T-helper 1 cell (primary cell): Measurements from ENCODE around the gene GRIN3B.

ENCODE experiments used
- DNase-seq, 5 donors: peaks; one replicate each; pipeline ENCODE4 v3.0.0-alpha.2; 2012 to 2020

The GRIN3B gene

GRCh38 chr19:1042689-1043511 is 42.7 kb downstream of the GRIN3B start:
- no peak for DNase-seq

- DNase-seq, result peak; percentile 57 to 73 (median 62)
Measured at GRCh38 chr19:1045247-1045603, 45.0 kb downstream of the GRIN3B start.

DNA sequence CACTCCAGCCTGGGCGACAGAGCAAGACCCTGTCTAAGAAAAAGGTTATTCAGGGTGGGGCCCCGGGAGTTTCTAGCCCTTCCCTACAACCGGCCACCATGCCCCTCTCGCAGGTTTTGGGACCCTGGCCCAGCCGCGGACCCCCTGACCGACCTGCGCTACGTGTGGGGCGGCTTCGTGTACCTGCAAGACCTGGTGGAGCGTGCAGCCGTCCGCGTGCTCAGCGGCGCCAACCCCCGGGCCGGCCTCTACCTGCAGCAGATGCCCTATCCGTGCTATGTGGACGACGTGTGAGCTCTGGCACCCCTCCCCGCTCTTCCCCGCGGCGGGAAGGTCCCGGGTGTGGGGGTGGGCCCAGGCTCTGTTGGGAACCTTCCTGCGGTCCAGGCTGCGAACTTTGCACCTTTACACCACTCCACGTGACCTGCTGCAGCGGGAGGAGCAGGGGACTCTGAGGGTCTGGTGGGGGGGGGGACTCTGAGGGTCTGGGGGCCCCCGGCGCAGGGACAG is 46.0 kb downstream of the GRIN3B start:
- no peak for DNase-seq

DNA sequence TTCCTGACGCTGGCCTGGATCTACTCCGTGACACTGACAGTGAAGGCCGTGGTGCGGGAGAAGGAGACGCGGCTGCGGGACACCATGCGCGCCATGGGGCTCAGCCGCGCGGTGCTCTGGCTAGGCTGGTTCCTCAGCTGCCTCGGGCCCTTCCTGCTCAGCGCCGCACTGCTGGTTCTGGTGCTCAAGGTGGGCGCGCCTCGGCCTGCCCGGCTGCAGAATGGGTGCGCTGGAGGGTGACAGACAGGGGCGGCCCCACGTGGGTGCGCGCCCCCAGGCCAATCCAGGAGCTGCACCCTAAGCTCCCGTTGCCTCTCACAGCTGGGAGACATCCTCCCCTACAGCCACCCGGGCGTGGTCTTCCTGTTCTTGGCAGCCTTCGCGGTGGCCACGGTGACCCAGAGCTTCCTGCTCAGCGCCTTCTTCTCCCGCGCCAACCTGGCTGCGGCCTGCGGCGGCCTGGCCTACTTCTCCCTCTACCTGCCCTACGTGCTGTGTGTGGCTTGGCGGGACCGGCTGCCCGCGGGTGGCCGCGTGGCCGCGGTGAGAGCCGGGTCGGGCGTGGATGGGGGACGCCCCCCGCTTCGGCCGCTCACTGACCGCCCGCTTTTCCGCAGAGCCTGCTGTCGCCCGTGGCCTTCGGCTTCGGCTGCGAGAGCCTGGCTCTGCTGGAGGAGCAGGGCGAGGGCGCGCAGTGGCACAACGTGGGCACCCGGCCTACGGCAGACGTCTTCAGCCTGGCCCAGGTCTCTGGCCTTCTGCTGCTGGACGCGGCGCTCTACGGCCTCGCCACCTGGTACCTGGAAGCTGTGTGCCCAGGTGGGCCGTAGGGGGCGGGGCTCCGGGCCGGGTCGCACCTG is 46.8 kb downstream of the GRIN3B start:
- no peak for DNase-seq

- no peak for DNase-seq
Measured at GRCh38 chr19:1047696-1048147, 47.5 kb downstream of the GRIN3B start.

GRCh38 chr19:1049106-1049505 is 48.9 kb downstream of the GRIN3B start:
- DNase-seq, result no peak

DNA sequence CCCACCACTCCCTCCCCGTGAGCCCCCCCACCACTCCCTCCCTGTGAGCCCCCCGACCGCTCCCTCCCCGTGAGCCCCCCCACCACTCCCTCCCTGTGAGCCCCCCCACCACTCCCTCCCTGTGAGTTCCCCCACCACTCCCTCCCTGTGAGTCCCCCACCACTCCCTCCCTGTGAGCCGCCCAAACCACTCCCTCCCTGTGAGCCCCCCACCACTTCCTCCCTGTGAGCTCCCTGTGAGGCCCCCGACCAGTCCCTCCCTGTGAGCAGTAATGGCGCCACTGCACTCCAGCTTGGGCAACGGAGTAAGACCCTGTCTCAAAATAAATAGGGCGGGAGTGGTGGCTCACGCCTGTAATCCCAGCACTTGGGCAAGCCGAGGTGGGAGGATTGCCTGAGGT is 49.6 kb downstream of the GRIN3B start:
- no peak for DNase-seq

- DNase-seq, result no peak
Measured at GRCh38 chr19:1050989-1051788, 51.0 kb downstream of the GRIN3B start.

- DNase-seq, result no peak
Measured at GRCh38 chr19:1051791-1052190, 51.6 kb downstream of the GRIN3B start.

DNA sequence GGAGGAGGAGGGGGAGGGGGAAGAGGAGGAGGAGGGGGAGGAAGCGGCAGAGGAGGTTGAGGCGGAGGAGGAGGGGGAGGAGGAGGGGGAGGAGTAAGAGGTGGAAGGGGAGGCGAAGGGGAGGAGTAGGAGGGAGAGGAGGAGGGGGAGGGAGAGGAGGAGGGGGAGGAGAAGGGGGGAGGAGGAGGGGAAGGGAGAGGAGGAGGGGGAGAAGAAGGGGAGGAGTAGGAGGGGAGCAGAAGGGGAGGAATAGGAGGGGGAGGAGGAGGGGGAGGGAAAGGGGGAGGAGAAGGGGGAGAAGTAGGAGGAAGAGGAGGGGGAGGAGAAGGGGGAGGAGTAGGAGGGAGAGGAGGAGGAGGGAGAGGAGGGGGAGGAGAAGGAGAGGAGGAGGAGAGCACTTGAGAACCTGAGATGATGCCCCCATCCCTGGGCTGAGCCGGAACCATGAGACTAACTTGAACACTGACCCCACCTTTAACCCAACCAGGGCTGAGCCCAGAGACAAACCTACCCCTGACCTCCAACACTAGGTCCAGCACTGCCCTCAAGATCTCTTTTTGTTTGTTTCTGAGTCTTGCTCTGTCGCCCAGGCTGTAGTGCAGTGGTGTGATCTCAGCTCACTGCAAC is 52.2 kb downstream of the GRIN3B start:
- DNase-seq, result no peak

- DNase-seq, result no peak
Measured at GRCh38 chr19:1053176-1054101, 53.2 kb downstream of the GRIN3B start.

GRCh38 chr19:1054102-1055027 is 54.1 kb downstream of the GRIN3B start:
- no peak for DNase-seq

- DNase-seq, result no peak
Measured at GRCh38 chr19:1055028-1055425, 54.8 kb downstream of the GRIN3B start.

DNA sequence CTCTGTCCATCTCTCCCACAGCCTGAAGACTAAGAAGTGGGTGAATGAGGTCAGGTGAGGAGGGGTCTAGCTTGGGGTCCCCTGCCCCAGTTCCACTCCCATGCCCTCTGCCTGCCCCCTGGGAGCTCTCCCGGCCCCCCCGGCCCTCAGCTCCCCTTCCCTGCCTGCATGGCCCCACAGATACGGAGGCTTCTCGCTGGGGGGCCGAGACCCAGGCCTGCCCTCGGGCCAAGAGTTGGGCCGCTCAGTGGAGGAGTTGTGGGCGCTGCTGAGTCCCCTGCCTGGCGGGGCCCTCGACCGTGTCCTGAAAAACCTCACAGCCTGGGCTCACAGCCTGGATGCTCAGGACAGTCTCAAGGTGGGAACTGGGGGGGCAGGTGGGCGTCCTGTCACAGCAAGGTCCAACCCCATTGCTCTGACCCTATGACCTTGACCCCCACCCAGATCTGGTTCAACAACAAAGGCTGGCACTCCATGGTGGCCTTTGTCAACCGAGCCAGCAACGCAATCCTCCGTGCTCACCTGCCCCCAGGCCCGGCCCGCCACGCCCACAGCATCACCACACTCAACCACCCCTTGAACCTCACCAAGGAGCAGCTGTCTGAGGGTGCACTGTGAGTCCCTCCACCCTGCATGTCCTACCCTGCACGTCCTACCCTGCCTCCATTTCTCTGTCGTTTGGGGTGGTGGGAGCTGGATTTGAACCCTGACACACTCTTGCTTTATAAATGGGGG is 55.8 kb downstream of the GRIN3B start:
- DNase-seq, result no peak

- peak in 1 of 5 donors; percentile 67 for DNase-seq
Measured at GRCh38 chr19:1057176-1057855, 57.1 kb downstream of the GRIN3B start.

DNA sequence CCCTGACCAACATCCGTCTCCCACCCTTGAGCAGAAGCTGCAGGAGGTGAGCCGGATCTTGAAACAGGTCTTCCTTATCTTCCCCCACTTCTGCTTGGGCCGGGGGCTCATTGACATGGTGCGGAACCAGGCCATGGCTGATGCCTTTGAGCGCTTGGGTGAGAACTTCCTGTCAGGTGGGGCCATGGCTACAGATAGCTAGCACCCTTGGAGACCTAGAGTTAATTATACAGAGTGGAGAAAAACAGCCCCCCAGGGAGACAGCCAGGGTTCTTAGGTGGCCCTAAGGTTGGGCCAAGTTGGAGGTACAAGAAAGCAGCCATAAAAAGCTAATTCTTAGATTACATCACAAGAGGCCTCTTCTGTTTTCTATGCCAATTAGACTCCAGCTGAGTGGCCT is 57.9 kb downstream of the GRIN3B start:
- DNase-seq, result no peak
